GM19043 (cell line): ENCODE data around the gene CNR2.
A peak's percentile ranks its signal among the peaks of the same experiment; 100 is the strongest.
"Not testable (repeated sequence)": the region's sequence is repeated elsewhere in the genome, so short reads cannot be mapped to it uniquely, and the experiment has no call there.

Experiments used
- ATAC-seq: cut with Tn5 transposase; IDR thresholded peaks from one replicate; pipeline ENCODE4 v1.9.1; 2021; ENCODE audit warnings: low read depth; ENCODE audit not compliant: unreplicated experiment

The CNR2 gene

DNA sequence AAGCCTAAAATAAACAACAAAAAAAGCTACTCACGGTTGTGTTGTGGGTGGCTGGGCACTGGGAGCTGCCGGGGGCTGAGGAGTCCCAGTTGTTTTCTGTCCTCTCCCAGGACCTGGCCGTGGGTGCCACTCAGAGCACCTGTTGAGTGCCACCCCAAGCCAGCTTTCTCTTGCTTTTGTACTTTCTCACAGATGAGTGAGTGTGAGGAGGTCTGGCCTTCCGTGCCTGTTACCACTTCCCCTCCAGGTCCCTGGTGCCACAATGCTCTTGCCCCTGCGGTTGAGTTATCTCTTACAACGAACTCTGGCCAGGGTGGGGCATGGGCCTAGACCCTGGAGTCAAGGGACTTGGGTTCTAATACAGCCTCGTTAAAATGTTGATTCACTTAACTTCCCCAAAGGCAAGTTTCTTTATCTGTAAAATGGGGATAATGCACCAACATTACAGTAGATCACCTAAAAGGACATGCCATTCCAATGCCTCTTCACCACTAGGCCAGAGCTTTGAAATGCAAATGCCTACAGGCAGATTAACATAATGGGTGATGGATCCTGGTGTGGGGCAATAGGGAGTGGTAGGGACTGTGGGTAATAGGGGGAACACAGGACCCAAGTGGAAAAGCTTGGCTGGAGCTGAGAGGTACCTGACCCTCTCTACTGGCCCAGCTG, at the start of gene CNR2:
TSS of gene CNR2 (minus strand) at position 151 of the 669 bp plus-strand sequence. CDS start 37,745 bp downstream, outside the sequence.
- ATAC-seq: no peak

DNA sequence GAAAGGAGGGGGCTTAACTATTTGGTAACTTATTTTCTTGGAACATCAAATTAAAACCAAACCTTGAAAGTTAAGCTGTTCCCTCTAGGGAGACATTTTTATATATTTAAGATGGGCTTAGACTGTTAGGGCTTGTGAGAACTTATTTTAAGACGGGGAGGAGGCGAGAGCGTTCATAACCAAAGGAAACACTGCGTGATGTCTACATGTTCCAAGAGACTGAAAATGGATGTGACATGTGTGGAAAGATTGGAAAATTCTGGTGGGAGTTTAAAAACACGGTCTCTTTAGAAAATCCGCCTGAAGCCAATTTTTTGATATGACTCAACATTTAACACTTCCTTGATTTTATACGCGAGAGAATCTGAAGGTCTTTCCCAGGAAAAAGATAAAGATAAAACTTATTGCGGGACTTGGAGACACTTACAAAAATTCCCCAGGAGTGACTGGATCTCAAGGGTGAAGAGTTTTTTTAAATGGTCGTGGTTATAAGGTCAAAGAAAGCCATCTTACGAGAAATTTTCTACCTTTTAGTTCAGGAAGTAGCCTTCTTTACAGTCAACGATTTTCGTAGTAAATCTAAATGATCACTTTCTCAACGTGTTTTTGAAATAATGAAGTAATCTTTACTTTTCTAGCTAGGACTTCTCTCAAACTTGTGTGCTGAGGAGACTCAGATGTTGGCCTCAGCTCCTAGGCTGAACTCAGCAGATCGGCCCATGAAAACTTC, 47.3 kb upstream of the CNR2 start:
- ATAC-seq: no peak

DNA sequence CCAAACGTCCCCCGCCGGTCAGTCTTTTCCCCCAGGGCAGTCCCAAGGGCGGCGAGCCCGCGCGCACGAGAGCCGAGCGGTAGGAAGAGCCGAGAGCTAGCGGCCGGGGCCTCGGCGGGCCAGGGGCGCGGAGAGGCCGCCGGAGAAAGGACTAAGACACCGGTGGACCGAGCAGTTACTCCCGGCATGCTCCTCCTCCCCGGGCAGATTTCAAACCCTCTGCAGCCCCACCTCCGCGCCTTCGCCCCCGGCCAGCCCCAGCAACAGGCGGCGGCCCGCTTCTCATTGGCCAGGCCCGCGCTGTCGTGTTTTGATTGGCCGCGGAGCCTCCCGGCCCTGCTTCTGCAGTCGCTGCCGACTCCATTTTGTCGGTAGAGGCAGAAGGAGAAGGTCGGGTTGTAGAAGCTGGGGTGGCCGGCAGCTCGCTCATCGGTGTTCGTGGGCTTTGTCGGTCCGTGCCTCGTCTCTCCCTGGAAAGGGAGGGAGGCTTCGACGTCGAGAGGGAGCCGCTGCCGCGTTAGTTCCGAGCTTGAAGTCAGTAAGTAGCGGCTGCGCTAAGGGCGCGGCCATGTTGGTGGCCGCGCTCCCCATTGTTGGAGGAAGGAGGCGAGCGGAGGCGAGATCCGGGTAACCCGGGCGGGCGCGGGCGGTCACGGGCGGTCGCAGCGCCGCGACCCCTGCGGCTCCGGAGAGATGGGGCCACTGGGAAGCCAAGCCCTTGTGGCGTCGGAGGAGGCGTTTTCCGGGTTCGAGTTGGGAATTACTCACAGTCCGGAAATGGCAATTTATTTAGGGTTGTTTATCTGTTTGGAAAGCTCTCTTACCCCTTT, 46.5 kb upstream of the CNR2 start, which contains the start of gene PNRC2:
TSS of gene PNRC2 (plus strand) at position 368 of the 830 bp plus-strand sequence. CDS start 1,630 bp downstream, outside the sequence.
- peak; percentile 70 for ATAC-seq

DNA sequence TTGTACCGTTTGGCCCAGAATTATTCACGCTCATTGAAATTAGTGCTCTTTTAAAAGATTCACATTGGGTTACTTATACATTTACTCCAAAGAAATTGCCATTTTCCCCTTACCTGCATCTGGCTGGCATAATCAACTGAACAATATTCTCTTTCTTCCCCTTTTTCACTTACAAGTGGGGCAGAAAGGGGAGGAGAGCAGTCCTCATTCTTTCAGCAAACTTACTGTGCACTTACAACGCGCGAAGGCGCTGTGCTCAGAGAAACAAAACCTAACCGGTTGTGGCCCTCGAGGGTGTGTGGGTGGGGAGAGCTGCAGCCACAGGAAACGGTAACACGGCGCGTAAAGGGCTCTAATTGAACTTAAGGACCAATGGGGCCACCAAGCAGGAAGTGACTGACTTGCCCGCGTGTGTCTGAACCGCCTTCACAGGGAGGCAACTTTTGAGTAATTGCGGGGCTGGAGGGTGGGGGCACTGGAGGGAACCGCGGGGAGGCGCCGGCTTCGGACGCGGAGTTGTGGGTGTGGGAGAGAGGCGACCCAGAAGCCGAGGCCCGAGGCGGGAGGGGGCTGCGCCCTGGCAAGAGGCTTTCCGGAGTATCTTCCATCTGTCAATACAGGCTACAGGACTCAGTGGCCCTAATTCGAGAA, 45.8 kb upstream of the CNR2 start:
- ATAC-seq: peak; percentile 56

DNA sequence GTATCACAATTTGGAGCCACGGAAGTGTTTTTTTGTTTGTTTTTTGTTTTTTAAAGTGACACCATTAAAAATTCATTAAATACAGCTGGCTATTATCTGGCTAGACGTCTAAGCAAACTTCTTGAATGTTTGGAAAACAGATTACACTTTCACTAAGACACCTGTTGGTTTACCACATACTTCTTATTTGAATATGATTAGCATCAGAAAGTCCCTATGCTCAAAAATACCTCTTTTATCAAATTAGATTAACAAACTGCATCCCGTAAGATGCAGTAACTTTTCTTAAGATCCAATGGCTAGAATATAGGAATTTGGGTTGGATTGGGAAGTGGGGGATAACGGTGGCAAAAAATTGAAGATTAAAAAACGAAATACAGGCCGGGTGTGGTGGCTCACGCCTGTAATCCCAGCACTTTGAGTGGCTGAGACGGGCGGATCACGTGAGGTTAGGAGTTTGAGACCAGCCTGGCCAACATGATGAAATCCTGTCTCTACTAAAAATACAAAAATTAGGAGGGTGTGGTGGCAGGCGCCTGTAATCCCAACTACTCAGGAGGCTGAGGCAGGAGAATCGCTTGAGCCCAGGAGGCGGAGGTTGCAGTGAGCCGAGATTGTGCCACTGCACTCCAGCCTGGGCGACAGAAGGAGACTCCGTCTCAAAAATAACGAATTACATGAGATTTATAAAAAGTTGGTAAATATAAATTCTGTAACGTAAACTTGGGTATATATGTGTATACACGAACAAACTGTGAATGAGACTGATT, 45.1 kb upstream of the CNR2 start:
- not testable (repeated sequence) for ATAC-seq

DNA sequence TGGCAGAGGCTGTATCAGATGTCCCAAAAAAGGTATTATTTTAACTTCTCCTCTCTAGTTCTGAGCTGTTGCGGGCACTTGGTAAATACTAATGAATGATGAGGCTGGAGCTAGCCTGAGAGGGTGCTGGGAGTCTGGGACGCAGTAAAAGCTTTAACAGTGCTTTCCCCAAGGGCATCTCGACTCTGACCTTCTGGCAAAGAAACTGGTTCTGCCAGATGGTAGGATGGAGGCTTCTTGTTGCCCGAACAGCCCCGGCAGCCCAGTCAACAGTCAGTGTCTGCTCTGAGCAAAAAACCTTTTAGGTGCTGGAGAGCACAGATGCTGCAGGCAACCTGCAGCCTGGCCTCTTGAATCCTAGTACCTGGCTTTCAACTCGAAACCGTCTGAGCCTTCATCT, 43.9 kb upstream of the CNR2 start:
- ATAC-seq: no peak

DNA sequence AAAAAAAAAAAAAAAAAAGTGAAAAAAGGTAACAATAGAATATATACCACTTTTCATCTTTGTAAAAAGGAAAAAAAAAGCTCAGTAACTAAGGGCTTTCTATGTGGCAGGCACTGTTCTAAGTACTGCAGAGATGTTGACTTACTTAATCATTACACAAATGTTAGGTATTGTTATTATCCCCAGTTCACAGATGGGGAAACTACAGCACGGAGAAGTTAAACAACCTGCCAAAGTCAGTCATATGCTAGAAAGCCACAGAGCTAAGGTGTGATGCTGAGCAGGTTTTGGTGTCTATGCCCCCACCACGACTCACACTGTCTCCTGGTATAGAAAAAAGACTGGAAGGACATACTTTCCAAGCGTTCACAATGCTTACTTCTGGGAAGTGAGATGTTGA, 39.9 kb upstream of the CNR2 start:
- ATAC-seq: no peak

DNA sequence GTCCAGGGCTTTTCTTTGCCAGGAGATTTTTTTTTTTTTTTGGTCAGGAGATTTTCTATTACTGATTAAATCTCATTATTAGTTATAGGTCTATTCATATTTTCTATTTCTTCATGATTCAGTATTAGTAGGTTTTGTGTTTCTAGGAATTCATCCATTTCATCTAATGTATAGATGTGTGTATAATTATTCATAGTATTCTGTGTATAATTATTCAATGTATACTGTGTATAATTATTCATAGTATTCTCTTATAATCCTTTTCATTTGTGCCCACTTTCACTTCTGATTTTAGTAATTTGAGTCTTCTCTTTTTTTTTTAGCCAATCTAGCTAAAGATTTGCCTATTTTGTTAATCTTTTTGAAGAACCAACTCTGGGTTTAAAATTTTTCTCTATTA, 34.2 kb upstream of the CNR2 start:
- no peak for ATAC-seq

DNA sequence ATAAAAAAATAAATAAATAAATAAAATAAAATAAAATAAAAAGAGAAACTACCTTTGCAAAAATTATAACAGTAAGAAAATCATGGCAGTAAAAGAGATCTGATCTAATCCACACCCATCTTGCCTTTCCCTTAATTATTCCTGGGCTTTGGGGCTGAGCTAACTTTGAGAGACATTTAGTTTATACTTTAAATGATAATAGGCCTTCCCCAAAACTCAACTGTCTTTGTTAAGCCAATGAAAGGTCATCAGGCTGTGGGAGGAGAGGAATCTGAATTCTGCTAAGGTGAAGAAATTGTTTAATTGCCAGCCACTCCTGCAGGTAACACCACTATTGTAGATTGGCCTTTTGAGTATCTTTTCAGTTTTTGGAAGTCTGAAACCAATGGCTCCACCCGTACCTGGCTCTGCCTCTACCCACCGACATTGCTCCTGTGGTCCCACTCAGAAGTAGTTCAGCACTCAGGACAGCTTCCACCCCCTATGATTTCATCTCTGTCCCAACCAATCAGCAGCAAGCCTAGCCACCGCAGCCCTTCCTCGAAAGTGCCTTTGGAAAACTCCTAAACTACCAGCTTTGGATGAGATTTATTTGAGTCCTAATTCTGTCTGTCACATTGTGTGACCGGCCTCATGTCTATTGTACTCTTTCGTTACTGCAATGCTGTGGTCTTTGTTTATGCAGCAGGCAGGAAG, 23.5 kb upstream of the CNR2 start:
- ATAC-seq: no peak

DNA sequence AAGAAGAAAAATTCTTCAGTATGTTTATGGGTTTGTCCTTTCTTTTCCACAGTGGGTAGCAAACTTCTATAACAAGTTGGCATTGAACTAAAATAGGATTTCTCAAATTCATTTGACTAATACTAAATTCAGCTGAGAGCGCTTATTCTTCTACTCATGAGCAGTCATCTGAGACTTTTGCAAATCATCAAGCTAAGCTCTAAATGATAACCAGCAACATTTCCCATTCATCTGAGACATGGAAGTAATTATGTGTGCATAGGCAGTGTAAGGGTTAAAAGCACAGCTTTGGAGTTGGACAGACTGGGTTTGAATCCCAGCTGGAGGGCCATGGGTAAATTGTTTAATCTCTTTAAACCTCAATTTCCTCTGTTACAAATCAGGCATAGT, 18.3 kb upstream of the CNR2 start:
- ATAC-seq: no peak

DNA sequence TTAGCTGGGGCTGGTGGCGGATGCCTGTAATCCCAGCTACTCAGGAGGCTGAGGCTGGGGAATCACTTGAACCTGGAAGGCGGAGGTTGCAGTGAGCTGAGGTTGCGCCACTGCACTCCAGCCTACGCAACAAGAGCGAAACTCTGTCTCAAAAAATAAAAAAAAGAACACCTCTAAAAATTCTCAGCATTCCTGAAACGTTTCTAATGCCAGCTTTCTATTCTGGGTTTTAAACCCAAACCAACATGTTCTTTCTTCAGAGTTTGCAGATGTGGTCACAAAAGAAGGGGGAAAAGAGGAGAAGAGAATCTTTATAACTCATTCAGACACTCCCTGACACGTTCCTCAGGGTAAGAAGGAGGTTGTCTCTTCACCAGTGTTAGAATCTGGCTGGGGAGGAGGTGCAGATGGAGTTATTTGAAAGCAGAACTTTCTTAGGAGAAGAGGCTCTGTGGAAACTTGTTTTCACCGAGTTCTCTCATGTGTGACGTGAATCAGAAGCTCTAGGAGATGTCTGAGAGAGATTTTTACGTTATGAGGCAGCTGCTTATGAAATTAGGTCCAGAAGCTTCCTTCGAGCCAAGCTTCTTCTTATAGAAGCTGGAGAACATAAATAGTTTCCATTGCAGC, 17.8 kb upstream of the CNR2 start:
- ATAC-seq: no peak

DNA sequence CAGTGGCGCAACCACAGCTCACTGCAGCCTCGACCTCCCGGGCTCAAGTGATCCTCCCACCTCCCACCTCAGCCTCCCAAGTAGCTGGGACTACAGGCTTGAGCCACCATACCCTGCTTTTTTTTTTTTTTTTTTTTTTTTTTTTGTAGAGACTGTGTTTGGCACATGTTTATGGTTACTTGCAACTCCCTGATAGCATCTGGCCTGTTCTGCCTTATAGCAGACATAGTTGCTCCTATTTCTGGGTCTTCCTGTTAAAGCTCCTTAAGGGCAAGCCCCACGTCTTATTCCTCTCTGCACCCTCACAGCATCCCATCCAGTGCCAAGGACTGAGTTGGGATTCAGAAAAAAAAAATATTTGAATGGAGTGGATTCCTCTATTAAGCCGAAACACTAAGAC, 17.1 kb upstream of the CNR2 start:
- ATAC-seq: no peak

DNA sequence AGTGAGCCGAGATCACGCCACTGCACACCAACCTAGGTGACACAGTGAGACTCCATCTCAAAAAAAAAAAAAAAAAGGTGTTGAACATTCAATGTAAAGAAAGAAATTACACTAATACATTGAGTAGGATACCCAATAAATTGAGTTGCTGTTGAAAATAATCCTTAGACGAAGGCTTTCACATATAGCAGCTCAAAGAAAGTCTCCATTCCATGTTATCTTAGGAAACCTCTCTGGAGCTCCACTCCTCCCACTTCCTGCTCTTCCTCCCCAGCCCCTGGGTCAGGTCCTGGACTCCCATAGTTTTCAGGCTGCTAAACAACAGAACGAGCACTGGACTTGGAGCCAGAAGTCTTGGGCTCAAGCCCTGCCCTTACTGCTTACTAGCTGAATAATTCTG, 15.6 kb upstream of the CNR2 start:
- ATAC-seq: no peak

DNA sequence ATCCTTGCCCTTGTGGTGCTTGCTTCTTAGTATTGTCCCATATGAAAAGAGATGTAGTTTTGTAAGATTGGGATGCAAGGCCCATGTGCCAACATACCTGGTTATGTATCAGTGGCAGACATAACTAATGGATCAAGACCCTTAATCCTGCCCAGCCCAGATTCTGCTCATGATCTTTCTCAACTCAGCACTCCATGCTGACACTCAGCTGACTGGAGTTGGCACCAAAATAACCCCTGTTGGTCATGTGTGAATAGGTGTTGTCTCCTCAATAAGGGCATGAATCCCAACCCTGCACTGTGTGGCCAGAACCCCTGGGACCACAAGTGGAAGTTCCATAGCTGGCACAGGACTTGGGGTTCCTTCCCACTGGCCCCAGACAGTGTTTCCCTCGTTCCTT, 13.9 kb upstream of the CNR2 start:
- no peak for ATAC-seq

DNA sequence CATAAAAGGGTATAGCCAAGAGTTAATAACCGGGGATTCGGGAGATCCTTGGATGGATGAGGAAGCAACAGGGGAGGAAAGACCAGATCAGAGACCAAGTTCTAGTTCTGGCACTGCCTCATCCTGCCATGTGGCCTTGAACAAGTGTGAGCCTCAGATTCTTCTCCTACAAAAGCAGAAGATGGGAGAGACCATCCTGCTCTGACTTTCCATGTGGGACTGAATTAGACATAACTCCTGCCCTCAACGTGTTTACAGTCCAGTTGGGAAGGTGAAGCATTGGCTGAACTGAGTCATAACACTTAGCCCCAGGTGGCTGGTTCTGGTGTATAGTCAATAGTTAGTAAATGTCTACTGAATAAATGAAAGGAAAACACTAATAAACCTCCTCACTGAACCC, 12.1 kb upstream of the CNR2 start:
- no peak for ATAC-seq

DNA sequence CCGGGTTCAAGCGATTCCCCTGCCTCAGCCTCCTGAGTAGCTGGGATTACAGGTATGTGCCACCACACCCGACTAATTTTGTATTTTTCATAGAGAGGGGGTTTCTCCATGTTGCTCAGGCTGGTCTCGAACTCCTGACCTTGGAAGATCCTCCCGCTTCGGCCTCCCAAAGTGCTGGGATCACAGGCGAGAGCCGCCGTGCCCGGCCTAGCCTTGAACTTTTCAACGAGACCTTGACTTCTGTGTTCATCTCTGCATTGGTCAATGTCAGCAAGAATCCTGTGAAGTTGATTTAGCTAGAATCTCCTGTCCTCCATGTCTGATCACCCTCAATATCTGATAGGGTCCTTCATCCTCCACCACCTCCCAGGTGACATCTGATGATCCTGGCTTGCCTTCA, 11.4 kb upstream of the CNR2 start:
- no peak for ATAC-seq

DNA sequence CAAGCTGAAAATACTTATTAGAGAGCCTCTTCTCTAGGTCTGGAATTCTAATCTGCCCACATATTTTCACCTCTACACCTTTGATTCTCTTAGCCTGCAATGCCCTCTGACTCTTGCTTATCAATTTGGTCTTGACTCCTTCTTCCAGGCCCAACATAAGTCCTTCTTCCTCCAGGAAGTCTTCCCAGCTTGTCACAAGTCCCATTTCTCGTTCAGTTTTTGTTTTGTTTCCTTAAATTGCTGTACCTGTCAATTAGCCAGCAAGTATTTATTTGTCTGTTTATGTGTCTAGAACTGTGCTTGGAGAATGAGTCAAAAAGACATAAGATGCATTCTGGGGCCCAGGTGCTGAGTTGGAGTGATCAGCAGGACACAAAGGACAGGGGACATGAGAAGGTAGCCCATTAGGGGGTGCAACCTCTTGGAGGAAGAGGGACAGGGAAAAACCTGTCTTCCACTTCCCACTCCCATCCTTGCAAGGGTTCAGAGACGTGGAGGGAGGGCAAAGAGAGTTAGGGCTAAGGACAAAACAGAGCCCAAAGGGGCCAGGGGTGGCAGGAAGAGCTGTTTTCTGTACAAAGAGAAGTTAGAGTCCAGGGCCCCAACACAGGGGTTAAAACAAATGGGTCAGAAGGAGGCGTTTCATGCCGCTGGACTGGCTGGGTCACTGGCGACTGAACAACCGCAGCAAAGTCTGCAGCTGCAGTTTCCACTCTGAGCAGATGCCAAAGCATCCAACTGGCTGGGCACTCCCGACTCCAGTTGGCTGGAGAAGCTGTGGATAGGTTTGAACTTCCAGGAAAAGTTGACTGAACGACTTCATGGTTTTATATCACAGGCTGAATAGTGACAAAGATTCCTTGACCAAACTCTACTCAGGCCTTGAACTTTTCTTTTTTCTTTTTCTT, 10.7 kb upstream of the CNR2 start:
- ATAC-seq: no peak

DNA sequence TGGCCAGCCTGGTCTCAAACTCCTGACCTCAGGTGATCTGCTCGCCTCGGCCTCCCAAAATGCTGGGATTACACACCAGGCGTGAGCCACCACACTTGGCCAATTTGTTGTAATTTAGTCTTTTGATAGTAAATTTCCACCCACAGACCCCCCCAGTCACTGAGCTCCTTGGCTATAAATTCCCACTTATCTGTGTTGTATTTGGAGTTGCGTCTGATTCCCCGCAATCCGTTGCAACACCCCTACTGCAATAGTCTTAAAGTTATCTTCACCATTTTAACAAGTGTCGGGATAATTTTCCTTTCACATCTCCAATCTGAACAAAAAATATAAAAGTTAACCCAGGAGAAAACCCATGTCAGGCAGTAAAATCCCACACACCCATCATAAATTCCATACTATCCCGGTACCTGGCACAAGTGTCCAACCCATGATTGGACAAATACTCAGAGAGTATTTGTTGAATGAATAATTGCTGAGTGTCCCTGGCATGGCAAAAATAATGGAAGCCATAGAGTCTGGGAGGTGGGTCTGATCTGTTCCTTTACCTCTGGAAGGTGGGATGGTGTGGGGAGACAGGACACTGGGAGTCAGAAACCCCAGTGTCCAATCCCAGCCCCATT, 9.3 kb upstream of the CNR2 start:
- ATAC-seq: no peak
